HG03103 (cell line): ENCODE data around the gene CIC.

ENCODE experiments used
- ATAC-seq: cut with Tn5 transposase; IDR thresholded peaks from one replicate; pipeline ENCODE4 v1.9.1; 2021; ENCODE audit warnings: low read depth; ENCODE audit not compliant: unreplicated experiment

Gene CIC

GRCh38 chr19:42301646-42302203 is 32.7 kb downstream of the CIC start, which contains the start of gene PRR19:
Gene PRR19 (plus strand): TSS chr19:42302132. CDS start chr19:42309585, 7,453 bp downstream.
- ATAC-seq = no peak

- ATAC-seq = no peak
Measured at GRCh38 chr19:42303101-42303464, 34.0 kb downstream of the CIC start.

- ATAC-seq = no peak
Measured at GRCh38 chr19:42303876-42304275, 34.8 kb downstream of the CIC start.

- ATAC-seq = no peak
Measured at GRCh38 chr19:42306646-42307045, 37.6 kb downstream of the CIC start.

- ATAC-seq = no peak
Measured at GRCh38 chr19:42309686-42310085, 40.6 kb downstream of the CIC start.

GRCh38 chr19:42311657-42312056 is 42.6 kb downstream of the CIC start:
- no peak for ATAC-seq

GRCh38 chr19:42312370-42312769 is 43.3 kb downstream of the CIC start:
- ATAC-seq = no peak

GRCh38 chr19:42313096-42313839 is 44.2 kb downstream of the CIC start, which contains the start of gene TMEM145:
Gene TMEM145 (plus strand): TSS chr19:42313309. CDS start chr19:42313377, 68 bp downstream.
- ATAC-seq = no peak

GRCh38 chr19:42313840-42314755 is 45.0 kb downstream of the CIC start:
- ATAC-seq = no peak

GRCh38 chr19:42315024-42315423 is 46.0 kb downstream of the CIC start:
- no peak for ATAC-seq

- ATAC-seq = no peak
Measured at GRCh38 chr19:42316223-42317211, 47.5 kb downstream of the CIC start.

- no peak for ATAC-seq
Measured at GRCh38 chr19:42317535-42317934, 48.5 kb downstream of the CIC start.

- ATAC-seq = no peak
Measured at GRCh38 chr19:42322305-42322704, 53.3 kb downstream of the CIC start.

- no peak for ATAC-seq
Measured at GRCh38 chr19:42323473-42323851, 54.4 kb downstream of the CIC start.

- ATAC-seq = no peak
Measured at GRCh38 chr19:42323852-42324654, 55.0 kb downstream of the CIC start.

- ATAC-seq = no peak
Measured at GRCh38 chr19:42324655-42325307, 55.7 kb downstream of the CIC start.

GRCh38 chr19:42325308-42325895 is 56.4 kb downstream of the CIC start, which contains the start of gene MEGF8:
Gene MEGF8 (plus strand): TSS chr19:42325635. CDS start chr19:42326244, 609 bp downstream.
- ATAC-seq = peak; percentile 79
